GM21528 (cell line): ENCODE data around the gene CCDC124.

Experiments
- ATAC-seq: cut with Tn5 transposase; IDR thresholded peaks from one replicate; pipeline ENCODE4 v1.9.1; 2021; ENCODE audit warnings: mild to moderate bottlenecking, moderate library complexity; ENCODE audit not compliant: unreplicated experiment, low FRiP score

CCDC124 gene

GRCh38 chr19:17951990-17952976 is 19.5 kb downstream of the CCDC124 start:
- ATAC-seq, result no peak

DNA sequence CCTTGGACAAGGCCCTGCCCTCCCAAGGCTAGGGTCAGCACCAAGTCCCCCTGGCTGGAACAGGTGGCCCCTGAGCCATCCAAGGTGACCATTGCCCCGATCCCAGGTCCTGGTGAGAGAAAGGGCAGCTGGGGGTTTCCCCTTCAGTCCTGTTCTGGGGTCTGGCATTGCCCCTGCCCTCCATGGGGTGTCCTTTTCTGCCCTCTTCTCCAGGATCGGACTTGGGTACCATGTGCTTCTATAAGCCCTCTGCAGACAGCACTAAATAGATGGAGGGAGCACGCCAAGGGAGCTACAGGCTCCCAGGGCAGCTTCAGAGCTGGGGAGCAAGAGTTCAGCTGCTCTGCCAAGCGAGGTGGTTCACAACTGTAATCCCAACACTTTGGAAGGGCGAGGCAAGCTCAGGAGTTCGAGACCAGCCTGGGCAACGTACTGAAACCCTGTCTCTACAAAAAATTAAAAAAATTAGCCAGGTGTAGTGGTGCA is 20.5 kb downstream of the CCDC124 start:
- no peak for ATAC-seq

- no peak for ATAC-seq
These were observed 21.1 kb downstream of the CCDC124 start for GRCh38 chr19:17953869-17954268.

DNA sequence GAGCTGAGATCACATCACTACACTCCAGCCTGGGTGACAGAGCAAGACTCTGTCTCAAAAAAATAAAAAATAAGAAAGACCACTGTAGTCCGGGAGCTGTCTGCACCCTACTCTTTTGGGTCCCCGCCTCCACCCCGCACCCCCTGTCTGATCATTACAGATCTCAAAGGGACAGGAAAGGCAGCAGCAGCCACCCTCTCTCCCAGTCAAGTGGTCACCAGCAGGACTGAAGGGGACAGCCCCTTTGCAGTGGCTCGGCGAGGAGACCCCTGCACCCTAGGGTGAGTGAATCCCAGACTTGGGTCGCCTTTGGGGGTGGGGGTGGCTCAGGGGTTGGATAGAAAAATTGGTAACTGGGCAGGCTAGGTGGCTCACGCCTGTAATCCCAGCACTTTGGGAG is 21.6 kb downstream of the CCDC124 start:
- ATAC-seq, result no peak

GRCh38 chr19:17957149-17957849 is 24.5 kb downstream of the CCDC124 start:
- ATAC-seq, result no peak

DNA sequence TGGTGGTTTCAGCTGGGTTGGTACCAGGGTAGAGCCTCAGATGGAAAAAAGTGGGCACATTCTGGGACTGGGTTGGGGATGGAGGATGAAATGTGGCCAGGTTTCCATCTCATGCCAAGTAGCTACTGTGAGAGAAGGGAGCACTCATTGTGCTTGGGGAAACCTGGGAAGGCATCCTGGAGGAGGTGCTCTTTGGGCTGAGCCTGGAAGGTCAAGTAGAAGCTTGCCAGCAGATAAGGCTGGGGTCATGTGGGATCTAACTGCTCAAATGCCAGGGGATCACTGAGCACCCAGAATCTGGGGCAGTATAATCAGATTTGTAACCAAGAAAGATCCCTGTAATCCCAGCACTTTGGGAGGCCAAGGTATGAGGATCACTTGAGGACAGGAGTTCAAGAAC is 25.1 kb downstream of the CCDC124 start:
- ATAC-seq, result no peak

DNA sequence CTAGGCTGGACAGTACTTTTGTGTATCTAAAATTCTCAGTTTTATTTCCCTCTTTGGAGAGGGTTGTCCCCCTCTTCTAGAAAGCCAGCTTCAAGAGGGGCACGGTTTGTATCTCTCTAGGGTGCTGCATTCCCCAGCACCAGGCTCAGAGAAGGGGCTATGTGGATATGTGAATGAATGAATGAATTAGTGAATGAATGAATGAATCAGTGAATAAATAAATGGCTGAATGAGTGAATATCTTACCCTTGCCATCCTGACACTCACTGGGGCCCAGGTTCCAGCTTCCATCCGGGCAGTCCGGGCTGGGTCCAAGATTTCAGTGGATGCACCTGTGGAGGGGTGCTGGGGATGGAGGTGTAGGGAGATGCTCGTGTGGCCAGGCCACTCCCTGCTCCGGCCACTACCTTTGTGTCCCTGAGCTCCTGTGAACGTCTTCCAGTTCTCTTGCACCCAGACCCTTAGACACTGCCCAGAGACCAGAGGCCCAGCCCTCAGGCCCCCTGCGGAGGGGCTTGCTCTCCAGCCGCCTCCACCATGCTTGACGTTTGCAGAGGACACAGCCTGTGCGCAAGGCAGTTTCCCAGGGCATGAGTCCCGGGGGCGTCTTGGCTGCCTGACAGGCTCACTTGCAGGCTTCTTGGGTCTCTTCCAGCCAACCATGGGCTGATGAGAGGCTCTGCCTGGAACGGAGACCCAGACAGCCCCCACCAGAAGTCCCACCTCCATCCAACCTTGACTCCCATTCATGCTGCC is 31.3 kb downstream of the CCDC124 start:
- no peak for ATAC-seq

DNA sequence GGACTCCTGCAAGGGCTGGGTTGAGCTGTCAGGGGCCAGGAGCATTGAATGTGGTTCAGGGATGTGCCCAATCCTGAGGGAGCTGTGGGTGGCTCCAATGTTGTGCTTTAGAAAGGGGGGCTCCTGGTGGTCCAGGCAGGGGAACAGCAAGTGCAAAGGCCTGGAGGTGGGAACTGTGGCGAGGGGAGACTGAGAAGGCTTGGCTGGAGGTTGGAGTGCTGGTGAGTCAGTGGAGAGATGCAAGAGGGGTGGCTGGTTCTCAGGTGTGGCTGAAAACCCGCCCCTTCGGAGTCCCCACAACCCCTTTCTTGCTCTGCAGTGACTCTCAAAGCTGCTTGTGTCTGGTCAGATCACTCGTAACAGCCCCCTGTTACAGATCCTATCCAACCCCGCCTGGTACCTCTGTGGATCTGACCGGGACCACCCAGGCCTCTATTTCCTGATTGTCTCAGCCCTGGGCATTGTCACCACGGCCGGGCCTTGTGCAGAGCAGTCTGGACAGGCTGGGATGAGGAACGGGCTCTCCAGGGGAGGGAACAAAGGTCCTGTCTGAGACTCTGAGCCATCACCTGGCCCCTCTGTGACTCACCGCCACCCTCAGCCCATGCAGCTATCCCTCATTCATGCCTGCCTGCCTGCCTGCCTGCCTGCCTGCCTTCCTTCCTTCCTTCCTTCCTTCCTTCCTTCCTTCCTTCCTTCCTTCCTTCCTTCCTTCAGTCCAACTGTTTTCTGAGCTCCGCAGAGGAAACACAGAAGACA is 32.7 kb downstream of the CCDC124 start:
- ATAC-seq, result no peak

DNA sequence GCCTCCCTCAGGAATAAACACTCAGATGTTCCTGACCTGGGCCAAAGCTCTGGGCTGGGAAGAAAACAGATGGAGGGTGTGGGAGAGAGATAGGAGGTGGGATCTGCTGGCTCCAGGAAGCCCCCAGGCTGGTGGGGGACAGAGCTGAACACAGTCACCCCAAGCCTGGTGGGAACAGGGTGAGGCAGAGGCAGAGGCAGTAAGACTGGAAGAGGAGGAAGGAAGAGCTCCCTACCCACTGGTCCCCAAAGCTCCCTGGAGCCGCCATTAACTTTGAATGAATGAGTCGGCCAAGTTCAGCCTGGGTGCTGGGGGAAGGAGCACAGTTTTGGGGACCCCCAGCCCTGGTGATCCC is 33.3 kb downstream of the CCDC124 start:
- ATAC-seq, result no peak

- ATAC-seq, result no peak
These were observed 33.9 kb downstream of the CCDC124 start, which contains the start of gene KCNN1 for GRCh38 chr19:17966550-17967256. KCNN1 (plus strand) TSS chr19:17967107; CDS start chr19:17973889, 6,782 bp downstream.

DNA sequence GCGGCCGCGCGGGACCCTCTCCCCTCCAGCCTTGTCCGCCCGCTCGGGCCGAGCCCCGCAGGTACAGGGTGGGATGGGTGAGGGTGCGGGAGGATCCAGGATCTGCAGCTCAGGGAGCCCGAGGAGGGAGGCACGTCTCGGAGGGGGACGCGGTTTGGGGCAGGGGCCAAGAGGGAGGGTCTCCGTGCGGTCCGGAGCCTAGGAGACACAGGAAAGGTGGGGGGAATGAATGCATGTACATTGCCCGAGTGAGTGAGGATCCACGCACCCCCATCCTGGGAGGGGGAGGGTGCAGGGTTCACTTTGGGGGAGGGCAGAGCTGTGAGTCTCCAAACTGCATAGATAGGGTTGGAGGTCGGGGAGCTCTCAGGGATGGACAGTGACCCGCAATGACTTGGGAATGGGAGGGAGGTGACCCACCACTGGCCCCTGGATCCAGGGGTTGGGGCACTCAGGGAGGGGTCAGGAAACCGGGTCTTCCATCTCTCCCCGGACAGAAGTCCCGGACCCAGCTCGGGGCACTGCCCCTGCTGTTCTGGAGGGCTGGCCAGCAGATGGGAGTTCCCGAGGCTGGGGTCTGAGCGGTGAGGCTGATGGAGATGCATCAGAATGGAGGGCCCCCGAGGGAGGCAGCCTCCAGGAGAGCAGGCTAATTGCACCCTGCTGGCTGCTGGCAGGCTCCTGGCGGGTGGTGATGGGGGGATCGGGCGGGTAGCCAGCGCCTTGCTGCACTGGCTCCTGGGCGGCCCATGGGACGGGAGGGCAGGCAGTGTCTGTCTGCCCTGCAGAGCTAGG is 34.6 kb downstream of the CCDC124 start:
- ATAC-seq, result no peak

DNA sequence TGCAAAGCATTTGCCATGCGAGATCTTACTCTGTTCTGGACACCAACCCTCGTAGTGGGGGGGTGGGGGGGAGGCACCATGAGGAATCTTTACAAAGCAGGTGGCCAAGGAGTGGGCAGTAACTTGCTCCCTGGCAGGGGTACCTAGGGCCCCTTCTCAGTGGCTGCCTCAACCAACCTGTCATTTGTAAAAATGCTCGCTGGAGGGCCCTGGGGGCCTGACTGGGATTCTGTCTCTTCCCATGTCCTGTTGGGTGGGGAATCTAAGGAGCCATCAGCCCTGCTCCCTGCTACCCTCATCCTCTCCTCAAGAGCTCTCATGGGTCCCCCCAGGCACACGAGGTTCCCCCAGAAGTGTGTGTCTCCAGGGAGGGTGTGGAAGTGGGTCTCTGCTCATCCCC is 35.5 kb downstream of the CCDC124 start:
- no peak for ATAC-seq

DNA sequence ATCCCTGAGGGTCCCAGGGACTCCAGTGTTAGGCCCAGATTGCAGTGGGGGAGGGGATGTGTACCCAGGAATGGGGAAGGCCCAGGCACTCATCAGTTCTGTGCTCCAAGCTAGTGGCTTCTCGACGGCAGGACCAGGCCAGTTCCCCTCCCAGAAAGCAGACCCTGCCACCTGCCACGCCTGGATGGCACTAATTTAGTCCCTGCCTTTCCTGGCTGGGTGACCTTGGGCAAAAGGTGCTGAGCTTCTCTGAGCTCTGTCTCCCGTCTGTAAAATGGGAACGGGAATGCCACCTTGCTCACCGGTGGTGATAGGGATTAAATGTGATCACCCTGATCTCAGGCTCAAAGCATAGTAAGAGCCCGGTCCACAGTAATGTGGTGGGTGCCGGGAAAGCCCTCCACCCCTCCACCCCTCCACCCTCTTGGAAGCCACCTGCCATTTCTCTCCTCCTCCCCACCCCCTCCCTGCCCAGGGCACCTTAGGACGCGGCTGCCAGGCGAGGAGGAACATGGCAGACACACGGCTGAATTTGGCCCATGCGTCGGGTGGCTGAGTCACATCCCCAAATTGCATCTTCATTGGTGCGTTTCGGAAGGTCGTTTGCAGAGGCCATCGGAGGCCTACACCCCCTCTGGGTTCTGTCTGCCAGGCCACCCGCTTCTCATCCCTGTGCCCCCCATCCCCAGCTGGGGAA is 36.4 kb downstream of the CCDC124 start:
- ATAC-seq, result no peak

GRCh38 chr19:17972230-17972629 is 39.4 kb downstream of the CCDC124 start:
- no peak for ATAC-seq

DNA sequence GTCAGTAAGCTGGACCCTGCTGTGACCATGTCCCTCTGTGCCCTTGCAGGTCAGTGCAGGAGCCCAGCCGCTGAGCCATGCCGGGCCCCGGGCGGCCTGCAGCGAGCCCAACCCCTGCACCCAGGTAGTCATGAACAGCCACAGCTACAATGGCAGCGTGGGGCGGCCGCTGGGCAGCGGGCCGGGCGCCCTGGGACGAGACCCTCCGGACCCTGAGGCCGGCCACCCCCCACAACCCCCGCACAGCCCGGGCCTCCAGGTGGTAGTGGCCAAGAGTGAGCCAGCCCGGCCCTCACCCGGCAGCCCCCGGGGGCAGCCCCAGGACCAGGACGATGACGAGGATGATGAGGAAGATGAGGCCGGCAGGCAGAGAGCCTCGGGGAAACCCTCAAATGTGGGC is 40.9 kb downstream of the CCDC124 start:
- no peak for ATAC-seq

- ATAC-seq, result no peak
These were observed 41.7 kb downstream of the CCDC124 start for GRCh38 chr19:17974551-17974950.

DNA sequence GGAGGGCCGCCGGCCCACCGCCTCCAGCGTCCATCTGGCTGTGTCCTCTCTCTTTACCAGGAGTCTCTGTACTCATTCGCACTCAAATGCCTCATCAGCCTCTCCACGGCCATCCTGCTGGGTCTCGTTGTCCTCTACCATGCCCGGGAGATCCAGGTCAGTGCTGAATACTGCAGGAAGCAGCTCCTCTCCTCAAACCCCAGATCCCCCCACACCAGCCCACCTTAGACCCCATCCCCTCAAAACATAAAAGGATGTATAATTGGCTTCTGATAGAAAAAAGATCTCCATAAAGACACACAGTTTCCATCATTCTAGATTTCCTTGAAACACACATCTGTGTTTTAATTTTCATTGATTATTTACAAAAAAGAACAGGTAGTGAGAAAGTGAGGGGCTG is 42.2 kb downstream of the CCDC124 start:
- ATAC-seq, result no peak

DNA sequence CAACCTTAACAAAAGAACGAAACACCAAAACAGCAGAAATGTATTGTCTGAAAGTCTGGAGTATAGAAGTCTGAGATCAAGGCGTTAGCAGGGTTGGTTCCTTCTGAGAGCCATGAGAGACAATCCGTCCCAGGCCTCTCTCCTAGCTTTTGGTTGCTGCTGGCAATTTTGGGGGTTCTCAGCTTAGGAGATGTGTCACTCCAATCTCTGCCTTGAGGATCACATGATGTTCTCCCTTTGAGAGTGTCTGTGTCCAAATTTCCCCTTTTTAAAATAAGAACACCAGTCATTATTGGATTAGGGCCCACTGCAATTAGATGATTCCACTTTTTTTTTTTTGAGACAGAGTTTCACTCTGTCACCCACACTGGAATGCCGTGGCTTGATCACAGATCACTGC is 44.2 kb downstream of the CCDC124 start:
- ATAC-seq, result no peak
